HG03095 (cell line): Measurements from ENCODE around the gene CNOT3.
A peak's percentile ranks its signal among the peaks of the same experiment; 100 is the strongest.
"Not testable (repeated sequence)": the region's sequence is repeated elsewhere in the genome, so short reads cannot be mapped to it uniquely, and the experiment has no call there.

ENCODE experiments used
- ATAC-seq: cut with Tn5 transposase; IDR thresholded peaks from one replicate; pipeline ENCODE4 v1.9.1; 2021; ENCODE audit warnings: moderate library complexity; ENCODE audit not compliant: unreplicated experiment

Gene CNOT3

DNA sequence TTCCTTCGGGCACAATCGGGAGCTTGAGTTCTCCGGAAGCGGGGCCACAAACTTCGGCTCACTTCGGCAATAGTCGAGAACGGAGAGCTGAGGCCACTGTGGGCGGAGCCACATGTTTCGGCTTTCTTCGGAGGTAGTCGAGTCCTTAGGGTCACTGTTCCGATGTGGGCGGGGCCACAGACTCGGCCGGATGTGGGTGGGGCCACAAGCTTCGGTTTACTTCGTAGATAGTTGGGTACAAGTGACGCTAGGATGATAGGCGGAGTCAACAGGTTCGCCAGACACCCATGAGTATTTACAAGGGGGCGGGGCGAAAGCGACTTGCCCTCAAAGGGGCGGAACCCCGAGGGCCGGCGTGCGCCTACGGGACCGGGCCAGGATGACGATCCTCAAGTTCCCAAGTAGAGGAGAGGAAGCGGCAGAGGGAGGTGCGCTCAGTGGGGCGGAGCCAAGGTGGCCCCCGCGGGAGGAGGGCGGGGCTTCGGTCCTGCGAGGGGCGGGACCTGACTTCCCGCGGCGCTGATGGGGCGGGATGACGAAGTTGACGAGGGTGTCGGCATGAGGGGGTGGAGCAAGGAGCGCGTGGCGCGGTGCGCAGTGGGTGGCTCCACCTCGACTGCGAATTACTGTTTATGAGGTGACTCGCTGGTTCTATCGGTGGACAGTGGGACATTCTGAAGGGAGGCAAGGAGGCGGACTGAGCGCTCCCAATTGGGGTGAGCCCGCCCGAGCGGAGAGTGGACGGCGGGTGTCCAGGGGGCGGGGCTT, 52.4 kb downstream of the CNOT3 start:
- peak; percentile 40 for ATAC-seq

DNA sequence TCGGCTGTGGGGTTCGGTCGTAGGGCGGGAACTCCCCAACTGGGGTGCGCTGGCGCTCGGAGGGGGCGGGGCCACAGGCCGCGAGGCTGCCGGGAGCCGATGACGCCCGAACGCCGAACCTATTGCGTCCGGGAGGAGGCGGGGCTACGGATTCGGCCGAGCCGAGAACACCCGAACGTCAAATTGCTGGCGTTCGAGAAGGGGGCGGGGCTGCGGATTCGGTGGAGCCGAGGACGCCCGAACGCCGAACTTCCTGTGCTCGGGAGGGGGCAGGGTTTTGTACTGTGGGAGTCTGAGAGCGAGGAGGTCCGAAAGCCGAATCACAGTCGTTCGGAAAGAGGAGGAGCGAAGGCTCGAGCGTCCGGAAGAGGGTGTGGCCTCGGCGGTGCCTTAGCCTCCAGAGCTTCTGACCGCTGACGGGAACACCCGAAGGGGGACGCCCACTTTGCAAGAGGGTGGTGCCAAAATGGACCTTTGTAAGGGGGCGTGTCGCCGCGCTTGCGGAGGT, 53.0 kb downstream of the CNOT3 start:
- peak; percentile 37 for ATAC-seq

DNA sequence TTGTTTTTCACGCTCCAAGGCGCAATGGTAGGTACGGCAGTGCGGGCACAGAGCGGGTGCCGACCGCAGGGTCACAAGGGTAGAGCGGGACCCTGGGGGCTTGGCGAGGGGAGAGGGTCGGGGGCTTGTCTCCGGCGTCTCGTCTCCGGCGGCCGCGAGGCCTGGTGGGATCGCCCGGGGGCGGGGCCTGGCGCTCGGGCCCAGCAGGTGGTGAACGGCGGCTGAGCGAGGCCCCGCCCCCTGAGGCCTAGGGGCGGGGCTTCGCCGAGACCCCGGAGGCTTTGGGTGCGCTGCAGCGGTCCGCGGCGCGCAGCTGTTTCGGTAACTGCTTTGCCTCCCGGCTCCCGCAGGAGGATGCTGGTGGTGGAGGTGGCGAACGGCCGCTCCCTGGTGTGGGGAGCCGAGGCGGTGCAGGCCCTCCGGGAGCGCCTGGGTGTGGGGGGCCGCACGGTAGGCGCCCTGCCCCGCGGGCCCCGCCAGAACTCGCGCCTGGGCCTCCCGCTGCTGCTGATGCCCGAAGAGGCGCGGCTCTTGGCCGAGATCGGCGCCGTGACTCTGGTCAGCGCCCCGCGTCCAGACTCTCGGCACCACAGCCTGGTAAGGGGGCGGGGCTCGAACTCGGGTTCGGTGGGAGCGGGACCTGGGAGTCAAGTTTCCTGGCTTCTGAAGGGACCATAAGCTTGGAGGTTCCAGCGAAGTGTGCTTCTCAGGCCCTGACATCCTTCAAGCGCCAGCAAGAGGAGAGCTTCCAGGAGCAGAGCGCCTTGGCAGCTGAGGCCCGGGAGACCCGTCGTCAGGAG, 53.6 kb downstream of the CNOT3 start, which contains the start of gene TSEN34:
Gene TSEN34, plus strand, starts transcription at position 298 of the 800 bp plus-strand sequence. Its CDS starts 57 bp downstream, at position 355.
- peak; percentile 32 for ATAC-seq

GRCh38 chr19:54191811-54192453, 54.4 kb downstream of the CNOT3 start:
- ATAC-seq = no peak

- no peak for ATAC-seq
These were observed 55.4 kb downstream of the CNOT3 start for GRCh38 chr19:54193011-54193410.

DNA sequence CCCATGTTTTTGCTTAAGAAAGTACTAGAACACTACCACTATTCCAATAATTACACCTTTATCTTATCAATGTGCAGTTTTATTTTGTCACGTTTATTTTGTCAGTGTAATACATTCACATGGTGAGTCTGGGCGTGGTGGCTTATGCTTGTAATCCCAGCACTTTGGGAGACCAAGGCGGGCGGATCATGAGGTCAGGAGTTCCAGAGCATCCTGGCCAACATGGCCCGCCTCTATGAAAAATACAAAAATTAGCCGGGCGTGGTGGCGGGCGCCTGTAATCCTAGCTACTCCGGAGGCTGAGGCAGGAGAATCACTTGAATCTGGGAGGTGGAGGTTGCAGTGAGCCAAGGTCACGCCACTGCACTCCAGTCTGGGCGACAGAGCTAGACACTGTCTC, 56.9 kb downstream of the CNOT3 start:
- not testable (repeated sequence) for ATAC-seq

DNA sequence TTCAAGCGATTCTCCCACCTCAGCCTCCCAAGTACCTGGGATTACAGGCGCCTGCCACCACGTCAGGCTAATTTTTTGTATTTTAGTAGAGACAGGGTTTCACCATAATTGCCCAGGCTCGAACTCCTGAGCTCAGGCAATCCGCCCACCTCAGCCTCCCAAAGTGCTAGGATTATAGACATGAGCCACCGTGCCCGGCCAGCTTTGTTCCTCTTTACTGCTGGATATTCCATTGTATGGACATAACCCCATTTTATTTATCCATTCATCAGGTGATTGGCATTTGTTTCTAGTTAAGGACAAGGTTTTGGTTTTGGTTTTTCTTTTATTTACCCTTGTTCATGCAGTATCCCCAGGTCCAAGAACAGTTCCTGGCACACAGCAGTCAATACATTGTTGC, 59.0 kb downstream of the CNOT3 start:
- no peak for ATAC-seq

- ATAC-seq = no peak
These were observed 59.6 kb downstream of the CNOT3 start for GRCh38 chr19:54197121-54197520.

DNA sequence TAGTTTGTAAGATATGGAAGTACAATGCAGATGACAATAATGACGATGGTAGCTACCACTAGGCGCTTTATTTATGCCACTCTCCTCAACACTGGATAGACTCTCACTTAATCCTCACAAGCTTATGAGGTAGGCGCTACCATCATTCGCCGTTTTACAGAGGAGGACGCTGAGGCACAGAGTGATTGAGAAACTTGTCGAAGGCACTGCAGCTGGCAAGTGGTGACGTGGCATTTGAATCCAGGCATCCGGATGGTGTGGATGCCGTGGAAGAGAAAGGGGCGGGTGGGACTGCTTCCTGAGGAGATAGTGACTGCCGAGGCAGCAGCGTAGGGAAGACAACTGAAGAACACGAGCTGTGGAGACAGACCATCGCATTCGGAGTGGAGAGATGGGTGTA, 61.8 kb downstream of the CNOT3 start:
- ATAC-seq = no peak

DNA sequence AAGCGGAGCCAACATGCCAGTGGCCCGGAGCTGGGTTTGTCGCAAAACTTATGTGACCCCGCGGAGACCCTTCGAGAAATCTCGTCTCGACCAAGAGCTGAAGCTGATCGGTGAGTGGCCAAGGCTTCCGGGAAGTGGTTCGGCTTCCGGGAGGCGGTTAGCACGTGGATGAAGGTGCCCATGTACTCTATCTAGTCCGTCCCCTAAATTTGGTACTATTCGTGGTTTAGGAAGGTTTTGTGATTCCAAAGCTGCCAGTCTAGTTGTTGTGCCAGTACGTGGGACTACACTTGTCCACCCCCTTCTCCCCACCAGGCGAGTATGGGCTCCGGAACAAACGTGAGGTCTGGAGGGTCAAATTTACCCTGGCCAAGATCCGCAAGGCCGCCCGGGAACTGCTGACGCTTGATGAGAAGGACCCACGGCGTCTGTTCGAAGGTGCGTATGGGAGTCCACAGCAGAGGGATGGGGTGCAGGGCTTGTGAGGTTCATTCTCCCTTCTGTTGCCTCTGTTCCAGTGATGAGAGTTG, 63.7 kb downstream of the CNOT3 start:
- no peak for ATAC-seq

GRCh38 chr19:54201980-54202379, 64.4 kb downstream of the CNOT3 start:
- ATAC-seq = no peak

GRCh38 chr19:54203151-54203611, 65.6 kb downstream of the CNOT3 start:
- ATAC-seq = no peak

DNA sequence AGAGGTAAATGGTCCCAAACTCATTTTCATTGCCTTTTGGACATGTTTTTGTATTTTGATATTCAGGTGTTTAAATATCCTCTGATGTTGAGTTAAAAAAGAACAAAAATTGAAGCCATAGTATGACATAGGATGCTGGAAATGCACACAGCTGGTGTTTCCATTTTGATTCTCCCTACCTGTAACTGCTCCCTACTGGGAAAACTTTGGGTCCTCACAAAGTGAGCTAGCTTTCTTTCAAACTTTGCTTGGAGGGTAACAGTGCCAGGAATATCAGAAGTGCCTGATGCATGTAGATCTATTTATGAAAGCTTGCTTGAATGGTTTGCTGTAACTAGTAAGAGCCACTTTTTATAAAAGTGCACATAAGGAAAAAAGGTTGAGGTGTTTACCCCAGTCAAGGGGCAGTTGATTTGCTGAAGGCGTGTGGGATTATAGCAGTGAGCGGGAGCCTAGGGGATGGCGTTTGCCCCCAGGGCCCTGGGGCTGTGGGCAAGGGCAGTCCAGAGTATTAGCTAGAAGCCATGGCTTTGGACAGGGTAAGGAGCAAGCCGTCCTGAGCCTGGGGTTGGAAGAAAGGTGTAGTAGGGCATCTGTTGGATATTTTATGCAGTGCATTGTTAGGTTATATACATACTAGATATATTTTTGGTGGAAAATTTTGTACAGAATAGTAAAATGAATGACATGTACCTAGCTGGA, 67.4 kb downstream of the CNOT3 start:
- no peak for ATAC-seq
